Measurements from ENCODE around the gene NDRG2.

Gene NDRG2

DNA sequence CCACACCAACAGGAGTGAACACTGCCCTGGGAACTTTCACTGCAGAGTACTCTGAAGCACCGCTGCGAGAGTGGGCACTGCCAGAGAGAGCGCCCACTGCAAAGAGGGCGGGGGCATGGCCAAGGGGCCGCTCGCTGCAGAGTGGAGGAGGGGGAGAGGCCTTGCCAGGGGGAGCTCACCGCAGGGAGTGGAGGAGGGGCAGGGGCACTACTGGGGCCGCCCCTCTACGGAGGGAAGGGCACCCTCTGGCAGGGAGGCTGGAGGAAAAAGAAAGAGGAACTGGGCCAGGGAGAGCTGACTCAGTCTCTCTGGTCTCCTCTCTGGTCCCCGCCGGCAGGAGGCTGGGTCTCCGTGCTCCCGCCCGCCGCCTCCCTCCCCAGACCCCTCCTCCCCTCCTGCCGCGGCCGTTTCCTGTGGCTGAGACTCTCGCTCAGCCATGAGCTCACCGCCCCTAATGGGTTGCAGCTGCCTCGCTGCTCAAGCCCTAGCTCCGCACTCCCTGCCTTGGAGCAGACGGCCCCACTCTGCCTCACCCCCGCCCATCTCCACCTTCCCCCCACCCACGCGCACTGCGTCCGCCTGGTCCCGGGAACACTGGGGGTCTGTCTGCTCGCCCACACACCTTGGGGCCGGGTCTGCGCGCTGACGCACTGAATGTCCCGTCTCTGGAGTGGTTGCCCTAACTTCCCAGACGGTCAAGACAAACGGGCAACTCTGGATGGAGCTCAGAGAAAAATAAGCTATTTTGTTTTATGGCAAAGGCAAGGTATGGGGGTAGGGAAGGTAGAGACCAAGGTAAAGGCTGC is 46.6 kb upstream of the NDRG2 start (continued):
- no peak for TF ChIP-seq GFI1B (tag by site-specific recombination; IDR thresholded peaks at IDR 0.05)
- no peak for TF ChIP-seq ZSCAN16 (tag by site-specific recombination; IDR thresholded peaks at IDR 0.05)
- TF ChIP-seq ZNF391 (tag by site-specific recombination; IDR thresholded peaks at IDR 0.05; ENCODE audit: borderline replicate concordance, low read depth): no peak
- TF ChIP-seq, protein P1, sequence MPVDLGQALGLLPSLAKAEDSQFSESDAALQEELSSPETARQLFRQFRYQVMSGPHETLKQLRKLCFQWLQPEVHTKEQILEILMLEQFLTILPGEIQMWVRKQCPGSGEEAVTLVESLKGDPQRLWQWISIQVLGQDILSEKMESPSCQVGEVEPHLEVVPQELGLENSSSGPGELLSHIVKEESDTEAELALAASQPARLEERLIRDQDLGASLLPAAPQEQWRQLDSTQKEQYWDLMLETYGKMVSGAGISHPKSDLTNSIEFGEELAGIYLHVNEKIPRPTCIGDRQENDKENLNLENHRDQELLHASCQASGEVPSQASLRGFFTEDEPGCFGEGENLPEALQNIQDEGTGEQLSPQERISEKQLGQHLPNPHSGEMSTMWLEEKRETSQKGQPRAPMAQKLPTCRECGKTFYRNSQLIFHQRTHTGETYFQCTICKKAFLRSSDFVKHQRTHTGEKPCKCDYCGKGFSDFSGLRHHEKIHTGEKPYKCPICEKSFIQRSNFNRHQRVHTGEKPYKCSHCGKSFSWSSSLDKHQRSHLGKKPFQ (tag by site-specific recombination; IDR thresholded peaks at IDR 0.05): 0 out of 2 replicates have a peak, but pooled peaks have one; percentile 32
- no peak for TF ChIP-seq ZNF19 (tag by site-specific recombination; IDR thresholded peaks at IDR 0.05; ENCODE audit: low read depth)
- TF ChIP-seq ZBTB1 (tag by site-specific recombination; IDR thresholded peaks at IDR 0.05): no peak
- no peak for TF ChIP-seq GLI4 (tag by site-specific recombination; IDR thresholded peaks at IDR 0.05)
- no peak for TF ChIP-seq ZNF174 (tag by site-specific recombination; IDR thresholded peaks at IDR 0.05)
- TF ChIP-seq ZNF76 (tag by site-specific recombination; IDR thresholded peaks at IDR 0.05; ENCODE audit: borderline replicate concordance, low read depth): peak; percentile 44; the same call in 1 of the 2 replicates
- no peak for TF ChIP-seq ZNF596 (tag by site-specific recombination; IDR thresholded peaks at IDR 0.05)
- no peak for TF ChIP-seq ZFP3 (tag by site-specific recombination; IDR thresholded peaks at IDR 0.05; ENCODE audit: low read depth)
- no peak for TF ChIP-seq ZNF239 (tag by site-specific recombination; IDR thresholded peaks at IDR 0.05)
- TF ChIP-seq, protein P2, sequence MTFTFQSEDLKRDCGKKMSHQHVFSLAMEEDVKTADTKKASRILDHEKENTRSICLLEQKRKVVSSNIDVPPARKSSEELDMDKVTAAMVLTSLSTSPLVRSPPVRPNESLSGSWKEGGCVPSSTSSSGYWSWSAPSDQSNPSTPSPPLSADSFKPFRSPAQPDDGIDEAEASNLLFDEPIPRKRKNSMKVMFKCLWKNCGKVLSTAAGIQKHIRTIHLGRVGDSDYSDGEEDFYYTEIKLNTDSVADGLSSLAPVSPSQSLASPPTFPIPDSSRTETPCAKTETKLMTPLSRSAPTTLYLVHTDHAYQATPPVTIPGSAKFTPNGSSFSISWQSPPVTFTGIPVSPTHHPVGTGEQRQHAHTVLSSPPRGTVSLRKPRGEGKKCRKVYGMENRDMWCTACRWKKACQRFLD (tag by site-specific recombination; IDR thresholded peaks at IDR 0.05): no peak
- peak; percentile 68; the same call in 1 of the 2 replicates for TF ChIP-seq SP7 (tag by site-specific recombination; IDR thresholded peaks at IDR 0.05)
- peak; percentile 78; the same call in 1 of the 2 replicates for TF ChIP-seq ZBTB20 (tag by site-specific recombination; IDR thresholded peaks at IDR 0.05)
- TF ChIP-seq PRDM1 (tag by site-specific recombination; IDR thresholded peaks at IDR 0.05): peak; percentile 90
- TF ChIP-seq, protein P3, sequence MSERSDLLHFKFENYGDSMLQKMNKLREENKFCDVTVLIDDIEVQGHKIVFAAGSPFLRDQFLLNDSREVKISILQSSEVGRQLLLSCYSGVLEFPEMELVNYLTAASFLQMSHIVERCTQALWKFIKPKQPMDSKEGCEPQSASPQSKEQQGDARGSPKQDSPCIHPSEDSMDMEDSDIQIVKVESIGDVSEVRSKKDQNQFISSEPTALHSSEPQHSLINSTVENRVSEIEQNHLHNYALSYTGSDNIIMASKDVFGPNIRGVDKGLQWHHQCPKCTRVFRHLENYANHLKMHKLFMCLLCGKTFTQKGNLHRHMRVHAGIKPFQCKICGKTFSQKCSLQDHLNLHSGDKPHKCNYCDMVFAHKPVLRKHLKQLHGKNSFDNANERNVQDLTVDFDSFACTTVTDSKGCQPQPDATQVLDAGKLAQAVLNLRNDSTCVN (tag by site-specific recombination; optimal IDR thresholded peaks at IDR 0.05): peak; percentile 80
- no peak for TF ChIP-seq ZNF335 (tag by site-specific recombination; conservative IDR thresholded peaks at IDR 0.05)
- no peak for TF ChIP-seq ZNF544 (tag by site-specific recombination; IDR thresholded peaks at IDR 0.05)
- TF ChIP-seq ZNF529 (tag by site-specific recombination; IDR thresholded peaks at IDR 0.05; ENCODE audit: insufficient replicate concordance): no peak
- TF ChIP-seq, protein P4, sequence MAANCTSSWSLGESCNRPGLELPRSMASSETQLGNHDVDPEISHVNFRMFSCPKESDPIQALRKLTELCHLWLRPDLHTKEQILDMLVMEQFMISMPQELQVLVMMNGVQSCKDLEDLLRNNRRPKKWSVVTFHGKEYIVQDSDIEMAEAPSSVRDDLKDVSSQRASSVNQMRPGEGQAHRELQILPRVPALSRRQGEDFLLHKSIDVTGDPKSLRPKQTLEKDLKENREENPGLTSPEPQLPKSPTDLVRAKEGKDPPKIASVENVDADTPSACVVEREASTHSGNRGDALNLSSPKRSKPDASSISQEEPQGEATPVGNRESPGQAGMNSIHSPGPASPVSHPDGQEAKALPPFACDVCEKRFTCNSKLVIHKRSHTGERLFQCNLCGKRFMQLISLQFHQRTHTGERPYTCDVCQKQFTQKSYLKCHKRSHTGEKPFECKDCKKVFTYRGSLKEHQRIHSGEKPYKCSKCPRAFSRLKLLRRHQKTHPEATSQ (tag by site-specific recombination; IDR thresholded peaks at IDR 0.05): no peak
- peak; percentile 72 for TF ChIP-seq GLIS1 (tag by site-specific recombination; IDR thresholded peaks at IDR 0.05)
- peak; percentile 86 for TF ChIP-seq SP3 (tag by site-specific recombination; IDR thresholded peaks at IDR 0.05)
- peak; percentile 97 for TF ChIP-seq ZBTB48 (tag by site-specific recombination; IDR thresholded peaks at IDR 0.05)
- TF ChIP-seq ZNF416 (tag by site-specific recombination; IDR thresholded peaks at IDR 0.05): no peak
- TF ChIP-seq ZBTB7A (tag by site-specific recombination; IDR thresholded peaks at IDR 0.05; ENCODE audit: low read depth): peak; percentile 73
- TF ChIP-seq ZNF626 (tag by site-specific recombination; IDR thresholded peaks at IDR 0.05): no peak
- TF ChIP-seq, protein P5, sequence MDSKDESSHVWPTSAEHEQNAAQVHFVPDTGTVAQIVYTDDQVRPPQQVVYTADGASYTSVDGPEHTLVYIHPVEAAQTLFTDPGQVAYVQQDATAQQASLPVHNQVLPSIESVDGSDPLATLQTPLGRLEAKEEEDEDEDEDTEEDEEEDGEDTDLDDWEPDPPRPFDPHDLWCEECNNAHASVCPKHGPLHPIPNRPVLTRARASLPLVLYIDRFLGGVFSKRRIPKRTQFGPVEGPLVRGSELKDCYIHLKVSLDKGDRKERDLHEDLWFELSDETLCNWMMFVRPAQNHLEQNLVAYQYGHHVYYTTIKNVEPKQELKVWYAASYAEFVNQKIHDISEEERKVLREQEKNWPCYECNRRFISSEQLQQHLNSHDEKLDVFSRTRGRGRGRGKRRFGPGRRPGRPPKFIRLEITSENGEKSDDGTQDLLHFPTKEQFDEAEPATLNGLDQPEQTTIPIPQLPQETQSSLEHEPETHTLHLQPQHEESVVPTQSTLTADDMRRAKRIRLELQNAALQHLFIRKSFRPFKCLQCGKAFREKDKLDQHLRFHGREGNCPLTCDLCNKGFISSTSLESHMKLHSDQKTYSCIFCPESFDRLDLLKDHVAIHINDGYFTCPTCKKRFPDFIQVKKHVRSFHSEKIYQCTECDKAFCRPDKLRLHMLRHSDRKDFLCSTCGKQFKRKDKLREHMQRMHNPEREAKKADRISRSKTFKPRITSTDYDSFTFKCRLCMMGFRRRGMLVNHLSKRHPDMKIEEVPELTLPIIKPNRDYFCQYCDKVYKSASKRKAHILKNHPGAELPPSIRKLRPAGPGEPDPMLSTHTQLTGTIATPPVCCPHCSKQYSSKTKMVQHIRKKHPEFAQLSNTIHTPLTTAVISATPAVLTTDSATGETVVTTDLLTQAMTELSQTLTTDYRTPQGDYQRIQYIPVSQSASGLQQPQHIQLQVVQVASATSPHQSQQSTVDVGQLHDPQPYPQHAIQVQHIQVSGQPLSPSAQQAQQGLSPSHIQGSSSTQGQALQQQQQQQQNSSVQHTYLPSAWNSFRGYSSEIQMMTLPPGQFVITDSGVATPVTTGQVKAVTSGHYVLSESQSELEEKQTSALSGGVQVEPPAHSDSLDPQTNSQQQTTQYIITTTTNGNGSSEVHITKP (tag by site-specific recombination; IDR thresholded peaks at IDR 0.05): peak; percentile 89
- TF ChIP-seq RBAK (tag by site-specific recombination; IDR thresholded peaks at IDR 0.05): no peak
- TF ChIP-seq KLF7 (tag by site-specific recombination; IDR thresholded peaks at IDR 0.05; ENCODE audit: borderline replicate concordance): 0 out of 2 replicates have a peak, but pooled peaks have one; percentile 42
- TF ChIP-seq ZNF549 (tag by site-specific recombination; IDR thresholded peaks at IDR 0.05): no peak
- no peak for TF ChIP-seq ZNF292 (tag by site-specific recombination; IDR thresholded peaks at IDR 0.05; ENCODE audit: borderline replicate concordance, low read depth)
